GM18498 (cell line): ENCODE measurements around the gene DAG1.
A peak's percentile ranks its signal among the peaks of the same experiment; 100 is the strongest.

Experiments
- ATAC-seq: cut with Tn5 transposase; IDR thresholded peaks from one replicate; pipeline ENCODE4 v1.9.1; 2021; ENCODE audit warnings: mild to moderate bottlenecking, moderate library complexity; ENCODE audit not compliant: unreplicated experiment

The DAG1 gene

GRCh38 chr3:49552087-49552486 is 82.0 kb downstream of the DAG1 start:
- no peak for ATAC-seq

GRCh38 chr3:49553324-49553691 is 83.2 kb downstream of the DAG1 start:
- no peak for ATAC-seq

- ATAC-seq = peak; percentile 86
Measured at GRCh38 chr3:49553692-49554632, 83.9 kb downstream of the DAG1 start, which contains the start of gene BSN. Gene BSN, plus strand, starts transcription at chr3:49554477. Its CDS starts 126 bp downstream, at chr3:49554603.

GRCh38 chr3:49554633-49555265 is 84.7 kb downstream of the DAG1 start:
- peak; percentile 60 for ATAC-seq

GRCh38 chr3:49556500-49557275 is 86.6 kb downstream of the DAG1 start:
- ATAC-seq = no peak

- ATAC-seq = no peak
Measured at GRCh38 chr3:49563040-49563578, 93.0 kb downstream of the DAG1 start.

- ATAC-seq = no peak
Measured at GRCh38 chr3:49563766-49564165, 93.7 kb downstream of the DAG1 start.

- ATAC-seq = no peak
Measured at GRCh38 chr3:49566312-49566711, 96.2 kb downstream of the DAG1 start.

- no peak for ATAC-seq
Measured at GRCh38 chr3:49567406-49567805, 97.3 kb downstream of the DAG1 start.

- ATAC-seq = no peak
Measured at GRCh38 chr3:49568965-49569364, 98.9 kb downstream of the DAG1 start.

GRCh38 chr3:49570028-49570654 is 100.1 kb downstream of the DAG1 start:
- no peak for ATAC-seq

GRCh38 chr3:49582177-49582576 is 112.1 kb downstream of the DAG1 start:
- no peak for ATAC-seq
